NT2/D1 (cell line): ENCODE data around the gene NCDN.
"Not testable (repeated sequence)": the region's sequence is repeated elsewhere in the genome, so short reads cannot be mapped to it uniquely, and the experiment has no call there.

Source experiments
- DNase-seq: peaks from one replicate; pipeline ENCODE4 v3.0.0-alpha.2; 2011; ENCODE audit warnings: low read depth, low spot score
- H3K27me3 ChIP-seq: 2 replicates; pipeline ENCODE4 v1.6.0; 2011; ENCODE audit warnings: mild to moderate bottlenecking; ENCODE audit not compliant: insufficient read length, insufficient read depth
- H3K36me3 ChIP-seq: 2 replicates; pipeline ENCODE4 v1.6.1; 2011; ENCODE audit warnings: mild to moderate bottlenecking, low read length, mixed read lengths; ENCODE audit not compliant: insufficient read depth, insufficient read length
- H3K4me1 ChIP-seq: 2 replicates; pipeline ENCODE4 v1.5.1; 2011; ENCODE audit not compliant: insufficient read depth, insufficient read length
- H3K4me3 ChIP-seq: 2 replicates; pipeline ENCODE4 v1.5.1; 2011; ENCODE audit warnings: low read depth; ENCODE audit not compliant: insufficient read length
- H3K9ac ChIP-seq: 2 replicates; pipeline ENCODE4 v1.6.0; 2011; ENCODE audit warnings: low read depth; ENCODE audit not compliant: insufficient read length
- H3K9me3 ChIP-seq: 2 replicates; pipeline ENCODE4 v1.5.1; 2011; ENCODE audit warnings: mild to moderate bottlenecking, low read length; ENCODE audit not compliant: insufficient read depth
- SUZ12 ChIP-seq: IDR thresholded peaks from 2 replicates; pipeline ENCODE4 v1.6.1; 2011; ENCODE audit not compliant: insufficient read length, insufficient read depth; ENCODE audit errors: extremely low read depth
- YY1 ChIP-seq: IDR thresholded peaks from 2 replicates; pipeline ENCODE4 v1.6.1; 2011; ENCODE audit not compliant: insufficient read length, insufficient read depth
- ZNF274 ChIP-seq: IDR thresholded peaks from 2 replicates; pipeline ENCODE4 v1.6.1; 2011; ENCODE audit warnings: mild to moderate bottlenecking, low read depth, low read length

NCDN gene

DNA sequence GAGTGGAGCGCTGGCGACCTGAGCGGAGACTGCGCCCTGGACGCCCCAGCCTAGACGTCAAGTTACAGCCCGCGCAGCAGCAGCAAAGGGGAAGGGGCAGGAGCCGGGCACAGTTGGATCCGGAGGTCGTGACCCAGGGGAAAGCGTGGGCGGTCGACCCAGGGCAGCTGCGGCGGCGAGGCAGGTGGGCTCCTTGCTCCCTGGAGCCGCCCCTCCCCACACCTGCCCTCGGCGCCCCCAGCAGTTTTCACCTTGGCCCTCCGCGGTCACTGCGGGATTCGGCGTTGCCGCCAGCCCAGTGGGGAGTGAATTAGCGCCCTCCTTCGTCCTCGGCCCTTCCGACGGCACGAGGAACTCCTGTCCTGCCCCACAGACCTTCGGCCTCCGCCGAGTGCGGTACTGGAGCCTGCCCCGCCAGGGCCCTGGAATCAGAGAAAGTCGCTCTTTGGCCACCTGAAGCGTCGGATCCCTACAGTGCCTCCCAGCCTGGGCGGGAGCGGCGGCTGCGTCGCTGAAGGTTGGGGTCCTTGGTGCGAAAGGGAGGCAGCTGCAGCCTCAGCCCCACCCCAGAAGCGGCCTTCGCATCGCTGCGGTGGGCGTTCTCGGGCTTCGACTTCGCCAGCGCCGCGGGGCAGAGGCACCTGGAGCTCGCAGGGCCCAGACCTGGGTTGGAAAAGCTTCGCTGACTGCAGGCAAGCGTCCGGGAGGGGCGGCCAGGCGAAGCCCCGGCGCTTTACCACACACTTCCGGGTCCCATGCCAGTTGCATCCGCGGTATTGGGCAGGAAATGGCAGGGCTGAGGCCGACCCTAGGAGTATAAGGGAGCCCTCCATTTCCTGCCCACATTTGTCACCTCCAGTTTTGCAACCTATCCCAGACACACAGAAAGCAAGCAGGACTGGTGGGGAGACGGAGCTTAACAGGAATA lies 19.7 kb downstream of the NCDN start:
- no peaks in the 10 kb centered on the region for H3K36me3 ChIP-seq
- H3K4me1 ChIP-seq, result peaks cover 17% of the 10 kb centered on the region
- H3K9me3 ChIP-seq, result no peaks in the 10 kb centered on the region
- peak overlapping the region; percentile 73 for H3K9ac ChIP-seq
- DNase-seq, result no peak
- H3K4me3 ChIP-seq, result peak overlapping the region; percentile 37
- TF ChIP-seq YY1 (no peak), ZNF274 (no peak), SUZ12 (no peak)
- H3K27me3 ChIP-seq, result peaks cover 54% of the 10 kb centered on the region

DNA sequence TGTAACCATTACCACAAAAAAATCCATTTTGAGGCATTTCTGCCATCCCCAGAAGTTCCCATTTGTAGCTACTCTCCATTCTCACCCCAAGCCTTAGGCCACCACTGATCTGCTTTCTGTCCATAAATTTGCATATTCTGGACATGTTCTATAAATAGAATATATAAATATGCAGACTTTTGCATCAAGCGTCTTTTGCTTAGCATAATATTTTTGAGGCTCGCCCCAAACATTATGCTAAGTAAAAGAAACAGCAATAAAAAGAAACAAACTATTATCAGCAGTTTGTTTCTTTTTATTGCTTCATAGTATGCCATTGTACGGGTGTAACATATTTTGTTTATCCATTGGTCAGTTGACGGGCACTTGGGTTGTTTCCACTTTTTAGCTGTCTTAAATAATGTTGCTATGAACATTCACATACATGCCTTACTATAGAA lies 23.4 kb downstream of the NCDN start:
- Histone ChIP-seq H3K9ac (no peak overlapping the region), H3K36me3 (no peaks in the 10 kb centered on the region), H3K27me3 (peaks cover 18% of the 10 kb centered on the region), H3K9me3 (no peaks in the 10 kb centered on the region), H3K4me3 (no peak overlapping the region), H3K4me1 (peaks cover 7% of the 10 kb centered on the region)
- no peak for DNase-seq
- TF ChIP-seq SUZ12 (no peak), YY1 (no peak), ZNF274 (no peak)

DNA sequence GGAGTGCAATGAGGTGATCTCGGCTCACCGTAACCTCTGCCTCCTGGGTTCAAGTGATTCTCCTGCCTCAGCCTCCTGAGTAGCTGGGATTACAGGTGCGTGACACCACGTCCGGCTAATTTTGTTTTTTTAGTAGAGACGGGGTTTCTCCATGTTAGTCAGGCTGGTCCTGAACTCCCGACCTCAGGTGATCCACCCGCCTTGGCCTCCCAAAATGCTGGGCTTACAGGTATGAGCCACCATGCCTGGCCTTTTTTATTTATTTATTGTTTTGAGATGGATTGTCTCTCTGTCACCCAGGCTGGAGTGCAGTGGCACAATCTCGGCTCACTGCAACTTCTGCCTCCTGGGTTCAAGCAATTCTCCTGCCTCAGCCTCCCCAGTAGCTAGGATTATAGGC lies 24.0 kb downstream of the NCDN start:
- not testable (repeated sequence) for H3K9ac ChIP-seq
- peaks cover 11% of the 10 kb centered on the region for H3K27me3 ChIP-seq

DNA sequence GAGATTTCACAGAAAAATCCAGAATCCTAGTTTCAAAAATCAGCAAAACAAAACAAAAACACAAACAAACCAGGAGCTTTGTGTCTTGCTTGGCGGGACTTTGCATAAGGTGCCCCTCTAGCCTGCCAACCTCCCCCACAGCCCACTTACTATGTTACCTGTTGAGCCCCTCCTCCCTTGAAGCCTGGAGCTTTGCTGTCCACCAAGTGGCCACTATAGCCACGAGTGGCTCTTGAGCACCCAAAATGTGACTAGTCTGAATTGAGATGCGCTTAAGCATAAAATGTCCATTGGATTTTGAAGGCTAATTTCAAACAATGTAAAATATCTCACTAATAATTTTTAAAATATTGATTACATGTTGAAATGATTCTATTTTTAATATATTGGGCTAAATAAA lies 27.7 kb downstream of the NCDN start:
- H3K27me3 ChIP-seq, result no peaks in the 10 kb centered on the region
- no peak for TF ChIP-seq SUZ12
- no peak for TF ChIP-seq YY1
- no peak for TF ChIP-seq ZNF274
- H3K4me3 ChIP-seq, result no peak overlapping the region
- DNase-seq, result no peak
- no peak overlapping the region for H3K9ac ChIP-seq
- H3K36me3 ChIP-seq, result no peaks in the 10 kb centered on the region
- no peaks in the 10 kb centered on the region for H3K4me1 ChIP-seq
- H3K9me3 ChIP-seq, result no peaks in the 10 kb centered on the region

More for the DNA sequence above, 24.0 kb downstream of the NCDN start:
- H3K4me3 ChIP-seq, H3K36me3 ChIP-seq, H3K9me3 ChIP-seq, DNase-seq, H3K4me1 ChIP-seq: not testable (repeated sequence)

DNA sequence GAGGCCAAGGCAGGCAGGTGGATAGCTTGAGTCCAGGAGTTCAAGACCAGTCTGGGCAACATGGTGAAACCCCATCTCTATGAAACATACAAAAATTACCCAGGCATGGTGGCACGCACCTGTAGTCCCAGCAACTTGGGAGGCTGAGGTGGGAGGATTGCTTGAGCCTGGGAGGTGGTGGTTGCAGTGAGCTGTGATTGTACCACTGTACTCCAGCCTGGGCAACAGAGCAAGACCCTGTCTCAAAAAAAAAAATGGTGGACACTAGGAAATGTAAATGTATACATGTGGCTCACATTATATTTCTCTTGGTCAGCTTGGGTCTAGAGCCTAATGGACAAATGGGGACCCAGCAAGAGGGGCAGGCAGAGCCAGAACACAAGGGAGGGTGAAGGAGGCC lies 28.2 kb downstream of the NCDN start:
- not testable (repeated sequence) for H3K36me3 ChIP-seq, DNase-seq, H3K4me1 ChIP-seq, H3K27me3 ChIP-seq, H3K9ac ChIP-seq, H3K4me3 ChIP-seq, H3K9me3 ChIP-seq

DNA sequence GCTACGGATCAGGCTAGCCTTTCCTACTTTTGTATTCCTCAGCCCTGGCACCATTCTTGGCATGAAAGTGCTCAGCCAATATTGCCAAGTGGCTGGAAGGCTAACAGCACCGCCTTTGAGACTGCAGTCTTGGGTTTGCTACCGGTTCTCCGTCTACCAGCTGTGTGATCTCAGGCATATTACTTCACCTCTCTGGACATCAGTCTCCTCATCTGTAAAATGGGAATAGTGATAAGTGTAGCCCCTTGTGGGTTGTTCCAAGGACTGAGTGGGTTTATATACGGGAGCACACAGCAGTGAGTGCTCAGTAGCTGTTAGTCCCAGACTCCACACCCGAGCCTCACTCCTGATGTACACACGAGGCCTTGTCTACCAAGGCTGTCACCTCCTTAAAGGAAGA lies 29.2 kb downstream of the NCDN start:
- Histone ChIP-seq H3K9ac (no peak overlapping the region), H3K36me3 (peaks cover 10% of the 10 kb centered on the region), H3K9me3 (no peaks in the 10 kb centered on the region), H3K27me3 (no peaks in the 10 kb centered on the region), H3K4me3 (no peak overlapping the region), H3K4me1 (no peaks in the 10 kb centered on the region)
- TF ChIP-seq SUZ12 (no peak), ZNF274 (no peak), YY1 (no peak)
- no peak for DNase-seq

DNA sequence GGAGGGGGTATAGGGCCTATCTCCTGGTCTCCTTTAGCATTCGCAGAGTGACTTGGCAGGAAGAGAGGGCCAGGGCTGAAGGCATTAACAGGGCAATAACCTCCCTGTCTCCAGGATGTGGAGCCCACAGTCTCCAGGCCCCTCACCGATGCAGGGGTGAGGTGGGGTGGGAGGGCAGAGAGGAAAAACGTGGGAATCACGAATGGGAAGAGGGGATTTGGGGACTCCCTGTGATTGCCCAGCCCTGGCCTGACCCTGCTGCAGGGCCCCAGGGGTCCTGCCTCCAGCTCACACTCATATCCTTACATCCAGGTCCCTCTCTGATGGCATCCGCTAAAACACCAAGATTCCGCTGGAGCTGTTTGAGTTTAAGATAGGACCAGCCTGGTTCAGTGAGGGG lies 30.1 kb downstream of the NCDN start:
- DNase-seq, result no peak
- no peak for TF ChIP-seq YY1
- TF ChIP-seq ZNF274, result no peak
- TF ChIP-seq SUZ12, result no peak
- no peak overlapping the region for H3K4me3 ChIP-seq

More for the DNA sequence above, 30.1 kb downstream of the NCDN start:
- H3K27me3 ChIP-seq, result no peaks in the 10 kb centered on the region
- H3K9me3 ChIP-seq, result no peaks in the 10 kb centered on the region
- H3K4me1 ChIP-seq, result no peaks in the 10 kb centered on the region
- no peak overlapping the region for H3K9ac ChIP-seq
- peaks cover 10% of the 10 kb centered on the region for H3K36me3 ChIP-seq
